ENCODE data around the gene CCNF. TPM values are rescaled to one million over a fixed set of nuclear protein-coding genes. Genes with fewer than 3 reads are reported as not detected.

The CCNF gene
- total and polyA plus RNA-seq, 10 of the 15 experiments (the other 5 are each of a cell fraction or from before 2014, with no cell fraction given) = 4.0 to 63.2 (median 27.5) TPM

GRCh38 chr16:2436110-2436509 lies 6.9 kb downstream of the CCNF start:
- intact Hi-C loops (cut with micrococcal nuclease; ENCODE audit: unreplicated experiment) = no loop called here
- peaks cover 12% of the 10 kb centered on the region for H3K4me1 ChIP-seq (ENCODE audit: control insufficient read depth, insufficient read depth, low read length)
- peaks cover 9% of the 10 kb centered on the region for H3K79me2 ChIP-seq (ENCODE audit: control insufficient read depth, insufficient read depth, low read length)
- no peak overlapping the region for H3K27ac ChIP-seq (ENCODE audit: control insufficient read depth, insufficient read depth)
- SMC1A ChIA-PET (ENCODE audit: uncharacterized antibody, unreplicated experiment) = no interaction called here
- H3K9ac ChIP-seq (ENCODE audit: control insufficient read depth, insufficient read depth, low read length) = no peak overlapping the region
- DNase-seq (ENCODE audit: low read depth, low spot score) (no peak), FAIRE-seq (no peak), ATAC-seq (no peak)
- RAD21 ChIA-PET (ENCODE audit: unreplicated experiment) = no interaction called here
- no peak overlapping the region for H3K4me2 ChIP-seq (ENCODE audit: control insufficient read depth, insufficient read depth)
- 89% methylated on average over 9 of the region's 9 CpGs for WGBS (ENCODE audit: insufficient coverage, insufficient replicate concordance, low lambda C conversion rate, missing lambda C conversion rate)
- peaks cover 38 to 44% of the 10 kb centered on the region in 2 experiments for H3K36me3 ChIP-seq (ENCODE audit: control insufficient read depth in 2 of 2, insufficient read depth in 2 of 2, low read length in 1 of 2)
- TF ChIP-seq JUNB (IDR thresholded peaks at IDR 0.05) = no peak
- TF ChIP-seq MTA2 (IDR thresholded peaks at IDR 0.05; ENCODE audit: low read depth) = no peak
- no peak for TF ChIP-seq MTA3 (IDR thresholded peaks at IDR 0.05; ENCODE audit: borderline replicate concordance, low read length)
- TF ChIP-seq TBL1XR1 (IDR thresholded peaks at IDR 0.05; ENCODE audit: low read depth, low read length) = no peak
- no peak for TF ChIP-seq ESRRA (IDR thresholded peaks at IDR 0.05; ENCODE audit: low read length)
- TF ChIP-seq NBN (IDR thresholded peaks at IDR 0.05) = no peak
- no peak for TF ChIP-seq TARDBP (IDR thresholded peaks at IDR 0.05; ENCODE audit: borderline replicate concordance)
- no peak for TF ChIP-seq MXI1 (IDR thresholded peaks at IDR 0.05; ENCODE audit: low read depth, low read length)
- no peak for TF ChIP-seq HDGF (IDR thresholded peaks at IDR 0.05)
- TF ChIP-seq RFX5 (IDR thresholded peaks at IDR 0.05; ENCODE audit: low read depth, low read length) = no peak
- no peak for TF ChIP-seq ZBED1 (IDR thresholded peaks at IDR 0.05; ENCODE audit: borderline replicate concordance)
- TF ChIP-seq REST (IDR thresholded peaks at IDR 0.05; ENCODE audit: low read depth, low read length) = no peak
- no peak for TF ChIP-seq PRDM15 (CRISPR knock-in tag; IDR thresholded peaks at IDR 0.05)
- no peak for TF ChIP-seq RUNX3 (IDR thresholded peaks at IDR 0.05; ENCODE audit: low read length)
- no peak for TF ChIP-seq RB1 (IDR thresholded peaks at IDR 0.05; ENCODE audit: borderline replicate concordance)
- no peak for TF ChIP-seq NFIC (IDR thresholded peaks at IDR 0.05; ENCODE audit: low read depth, low read length)
- no peaks in the 10 kb centered on the region for H3K9me3 ChIP-seq (replicated peaks; ENCODE audit: control insufficient read depth, insufficient read depth, low read length)
- CTCF ChIA-PET = interaction anchor here (0.6 kb wide), 1 partner anchor 19 kb away, joined by 3 read pairs; no protein-coding TSS in a partner anchor
- in situ Hi-C loops (cut with MboI) = no loop called here
- no peak overlapping the region for H3K4me3 ChIP-seq
- POLR2A ChIA-PET = no interaction called here
- H2AFZ ChIP-seq (ENCODE audit: control insufficient read depth, low read depth, low read length) = no peak overlapping the region
- no peaks in the 10 kb centered on the region for H3K27me3 ChIP-seq (replicated peaks in 1 of 2; ENCODE audit: control insufficient read depth in 2 of 2, insufficient read depth in 2 of 2, low read length in 1 of 2)
- no TSS peak for BruUV-seq (replicated peaks)
- H4K20me1 ChIP-seq (ENCODE audit: control insufficient read depth, insufficient read depth) = no peaks in the 10 kb centered on the region
